ENCODE measurements around the gene CANX.
"Not testable (repeated sequence)": the region's sequence is repeated elsewhere in the genome, so short reads cannot be mapped to it uniquely, and the experiment has no call there.

Gene CANX, protein sequence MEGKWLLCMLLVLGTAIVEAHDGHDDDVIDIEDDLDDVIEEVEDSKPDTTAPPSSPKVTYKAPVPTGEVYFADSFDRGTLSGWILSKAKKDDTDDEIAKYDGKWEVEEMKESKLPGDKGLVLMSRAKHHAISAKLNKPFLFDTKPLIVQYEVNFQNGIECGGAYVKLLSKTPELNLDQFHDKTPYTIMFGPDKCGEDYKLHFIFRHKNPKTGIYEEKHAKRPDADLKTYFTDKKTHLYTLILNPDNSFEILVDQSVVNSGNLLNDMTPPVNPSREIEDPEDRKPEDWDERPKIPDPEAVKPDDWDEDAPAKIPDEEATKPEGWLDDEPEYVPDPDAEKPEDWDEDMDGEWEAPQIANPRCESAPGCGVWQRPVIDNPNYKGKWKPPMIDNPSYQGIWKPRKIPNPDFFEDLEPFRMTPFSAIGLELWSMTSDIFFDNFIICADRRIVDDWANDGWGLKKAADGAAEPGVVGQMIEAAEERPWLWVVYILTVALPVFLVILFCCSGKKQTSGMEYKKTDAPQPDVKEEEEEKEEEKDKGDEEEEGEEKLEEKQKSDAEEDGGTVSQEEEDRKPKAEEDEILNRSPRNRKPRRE

DNA sequence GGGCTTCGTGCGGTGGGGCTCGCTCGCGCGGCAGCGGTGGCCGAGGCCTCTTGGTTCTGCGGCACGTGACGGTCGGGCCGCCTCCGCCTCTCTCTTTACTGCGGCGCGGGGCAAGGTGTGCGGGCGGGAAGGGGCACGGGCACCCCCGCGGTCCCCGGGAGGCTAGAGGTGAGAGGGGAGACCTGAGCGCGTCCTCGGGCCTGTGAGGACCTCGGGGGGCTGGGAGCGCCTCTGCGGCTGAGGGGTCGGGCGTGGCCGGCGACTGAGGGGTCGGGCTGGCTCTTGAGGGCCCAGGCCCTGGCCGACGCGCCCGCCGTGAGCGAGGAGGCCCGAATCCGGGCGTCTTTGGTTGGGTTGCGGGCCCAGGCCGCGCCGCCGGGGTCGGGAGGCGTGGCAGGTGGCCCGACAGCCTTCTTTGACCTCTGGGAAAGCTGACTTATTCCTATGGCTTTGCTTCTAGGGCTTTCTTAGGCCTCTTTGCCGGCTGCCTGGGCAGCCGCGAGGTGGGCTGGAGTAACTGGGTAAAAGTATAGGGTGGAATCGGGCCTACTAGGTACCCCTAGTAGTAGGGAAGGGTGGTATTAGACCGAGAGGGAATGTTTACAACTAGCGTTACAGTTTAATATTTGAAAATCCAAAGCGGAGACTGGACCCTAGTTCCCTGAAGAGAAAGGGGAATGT lies at the start of gene CANX:
Gene CANX (plus strand): TSS at position 33 of the 681 bp plus-strand sequence. CDS start 6,715 bp downstream, outside the sequence.
- DNase-seq = no peak

DNA sequence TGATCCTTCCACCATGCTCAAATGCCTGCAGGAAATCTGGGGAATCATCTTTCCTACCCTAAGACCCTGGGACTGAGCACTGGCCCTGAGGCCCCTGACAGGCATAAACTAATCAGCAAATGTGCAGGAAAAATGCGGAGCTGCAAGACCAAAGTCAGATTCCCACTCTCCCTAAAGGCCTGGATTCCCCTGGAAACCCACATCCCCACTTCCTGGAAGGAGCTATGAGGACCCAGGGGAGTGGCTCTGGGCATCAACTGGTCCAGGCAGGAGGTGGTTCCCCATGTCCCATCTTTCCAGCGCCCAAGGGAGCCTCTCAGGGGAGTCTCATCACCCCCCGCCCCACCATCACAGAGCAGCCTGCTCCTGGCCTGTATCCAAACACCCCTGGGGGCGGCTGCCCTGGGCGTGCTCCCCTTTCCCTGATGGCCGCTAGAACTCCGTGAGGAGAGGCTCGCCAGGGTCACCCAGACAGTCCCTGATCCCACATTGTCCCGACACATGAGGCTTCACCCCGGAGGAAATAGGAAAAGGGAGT lies 49.5 kb upstream of the CANX start:
- not testable (repeated sequence) for DNase-seq

DNA sequence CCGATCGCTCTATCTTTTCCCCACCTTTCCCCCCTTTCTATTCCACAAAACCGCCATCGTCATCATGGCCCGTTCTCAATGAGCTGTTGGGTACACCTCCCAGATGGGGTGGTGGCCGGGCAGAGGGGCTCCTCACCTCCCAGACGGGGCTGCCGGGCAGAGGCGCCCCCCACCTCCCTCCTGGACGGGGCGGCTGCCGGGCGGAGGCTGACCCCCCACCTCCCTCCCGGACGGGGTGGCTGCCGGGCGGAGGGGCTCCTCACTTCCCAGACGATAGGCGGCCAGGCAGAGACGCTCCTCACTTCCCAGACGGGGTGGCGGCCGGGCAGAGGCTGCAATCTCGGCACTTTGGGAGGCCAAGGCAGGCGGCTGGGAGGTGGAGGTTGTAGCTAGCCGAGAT lies 48.5 kb upstream of the CANX start:
- not testable (repeated sequence) for DNase-seq

DNA sequence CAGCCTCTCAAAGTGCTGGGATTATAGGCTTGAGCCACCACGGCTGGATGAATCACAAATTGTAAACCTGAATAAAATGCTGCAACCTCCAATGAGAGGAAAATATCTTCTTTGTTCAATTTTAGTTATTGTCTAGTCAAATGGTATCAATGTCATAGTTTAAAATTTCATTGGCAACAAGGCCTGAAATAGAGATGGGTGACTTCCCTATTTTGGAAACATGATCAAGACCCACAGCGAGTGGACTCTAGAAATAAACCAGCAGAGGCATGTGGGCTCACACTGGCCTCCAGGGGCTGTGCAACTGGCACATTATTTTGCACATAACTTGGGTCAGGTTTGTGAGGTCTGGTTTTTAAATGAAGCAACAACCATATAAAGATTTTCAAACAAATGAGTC lies 45.6 kb upstream of the CANX start:
- peak; percentile 43 for DNase-seq

DNA sequence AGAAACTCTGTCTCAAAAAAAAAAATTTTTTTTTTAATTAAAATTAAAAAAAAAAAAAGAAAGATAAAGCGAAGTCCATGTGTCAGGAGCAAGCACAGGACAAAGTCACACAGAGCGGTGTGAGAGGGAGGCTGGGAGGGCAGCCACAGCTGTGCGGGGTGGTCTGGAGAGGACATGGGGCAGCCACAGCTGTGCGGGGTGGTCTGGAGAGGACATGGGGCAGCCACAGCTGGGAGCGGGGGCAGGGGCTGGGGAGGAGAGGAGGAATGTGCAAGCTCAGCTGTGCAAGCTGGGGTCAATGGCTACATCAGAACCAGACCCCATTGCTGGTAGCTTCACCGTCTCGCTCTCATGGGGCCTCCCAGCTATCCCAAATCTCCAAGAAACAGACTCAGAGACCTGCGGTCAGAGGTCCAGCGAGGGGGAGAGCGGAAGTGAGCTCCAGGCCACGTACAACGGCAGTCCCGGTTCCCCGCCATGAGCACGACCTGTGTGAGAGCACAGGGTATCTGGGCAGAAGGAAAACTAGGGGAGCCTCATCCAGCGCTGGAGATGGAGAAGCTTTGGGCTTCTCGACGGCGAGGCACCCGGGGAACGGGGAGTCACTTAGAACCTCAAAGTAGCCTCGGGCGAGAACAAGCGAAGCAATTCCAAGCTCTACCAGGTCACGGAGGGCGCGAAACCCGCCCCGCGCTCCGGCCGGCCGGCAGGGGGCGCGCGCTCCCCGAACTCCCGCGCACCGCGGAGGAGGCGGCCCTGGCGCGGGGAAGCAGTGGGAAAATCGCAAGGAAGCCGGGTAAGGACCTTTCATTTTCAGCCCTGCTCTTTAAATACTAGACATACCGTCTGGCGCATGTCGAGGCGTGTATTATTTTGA lies 41.2 kb upstream of the CANX start:
- DNase-seq = not testable (repeated sequence)

DNA sequence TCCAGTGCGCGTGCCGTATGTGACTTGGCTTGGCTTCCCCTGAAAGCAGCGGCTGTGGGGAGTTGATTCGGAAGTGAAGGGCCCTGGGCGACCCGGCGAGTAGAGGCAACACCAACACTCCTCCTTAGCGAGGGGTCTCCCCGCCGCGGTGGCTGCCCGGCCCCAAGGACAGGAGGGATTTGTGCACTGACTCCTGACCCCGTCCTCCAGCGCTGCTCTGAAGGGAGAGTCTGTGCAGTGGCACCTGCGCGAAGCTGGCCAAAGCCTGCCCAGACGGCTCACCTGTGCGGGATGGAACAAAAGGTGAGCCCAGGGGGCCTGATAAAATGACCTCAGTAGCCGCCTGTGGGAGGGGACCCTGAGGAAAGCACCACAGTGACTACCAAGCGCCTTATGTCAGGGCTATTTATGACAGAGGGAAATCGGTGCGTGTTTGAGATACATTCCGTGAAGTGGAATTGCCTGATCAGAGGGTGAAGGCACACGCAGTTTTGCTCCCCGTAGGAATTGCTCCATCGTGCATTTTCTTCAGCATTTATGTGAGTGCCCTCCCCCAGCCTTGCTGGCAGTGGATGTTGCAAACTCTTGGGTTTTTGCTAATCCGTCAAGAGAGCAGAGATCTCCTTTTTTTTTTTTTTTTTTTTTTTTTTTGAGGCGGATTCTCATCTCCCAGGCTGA lies 40.4 kb upstream of the CANX start:
- DNase-seq = peak; percentile 52

DNA sequence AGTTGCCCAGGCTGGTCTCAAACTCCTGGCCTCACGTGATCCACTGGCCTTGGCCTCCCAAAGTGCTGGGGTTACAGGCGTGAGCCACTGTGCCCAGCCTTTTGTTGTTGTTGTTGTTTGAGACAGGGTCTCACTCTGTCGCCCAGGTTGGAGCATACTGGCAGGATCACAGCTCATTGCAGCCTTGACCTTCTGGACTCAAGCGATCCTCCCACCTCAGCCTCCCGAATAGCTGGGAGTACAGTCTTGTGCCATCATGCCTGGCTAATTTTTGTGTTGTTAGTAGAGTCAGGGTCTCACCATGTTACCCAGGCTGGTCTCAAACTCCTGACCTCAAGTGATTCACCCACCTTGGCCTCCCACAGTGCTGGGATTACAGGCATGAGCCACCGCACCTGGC lies 37.1 kb upstream of the CANX start:
- not testable (repeated sequence) for DNase-seq

DNA sequence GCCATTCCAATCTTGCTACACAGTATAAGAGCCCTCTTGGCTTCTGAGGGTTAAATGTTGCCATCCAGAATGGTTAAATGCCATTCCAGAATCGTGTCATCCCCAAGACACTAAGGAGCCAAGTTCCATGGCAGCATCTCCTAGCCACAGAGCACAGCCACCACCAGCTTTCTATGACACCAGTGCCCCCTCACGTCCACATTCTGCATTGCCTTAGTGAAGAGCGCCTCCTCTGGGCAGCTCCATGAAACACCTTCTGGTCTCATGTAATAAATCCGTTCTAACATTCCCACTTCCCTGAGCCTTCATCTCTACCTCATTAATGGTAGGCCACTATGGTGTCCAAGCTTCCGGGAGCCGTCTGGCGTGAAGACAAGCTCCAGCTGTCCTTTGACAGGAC lies 30.4 kb upstream of the CANX start:
- peak; percentile 86 for DNase-seq

DNA sequence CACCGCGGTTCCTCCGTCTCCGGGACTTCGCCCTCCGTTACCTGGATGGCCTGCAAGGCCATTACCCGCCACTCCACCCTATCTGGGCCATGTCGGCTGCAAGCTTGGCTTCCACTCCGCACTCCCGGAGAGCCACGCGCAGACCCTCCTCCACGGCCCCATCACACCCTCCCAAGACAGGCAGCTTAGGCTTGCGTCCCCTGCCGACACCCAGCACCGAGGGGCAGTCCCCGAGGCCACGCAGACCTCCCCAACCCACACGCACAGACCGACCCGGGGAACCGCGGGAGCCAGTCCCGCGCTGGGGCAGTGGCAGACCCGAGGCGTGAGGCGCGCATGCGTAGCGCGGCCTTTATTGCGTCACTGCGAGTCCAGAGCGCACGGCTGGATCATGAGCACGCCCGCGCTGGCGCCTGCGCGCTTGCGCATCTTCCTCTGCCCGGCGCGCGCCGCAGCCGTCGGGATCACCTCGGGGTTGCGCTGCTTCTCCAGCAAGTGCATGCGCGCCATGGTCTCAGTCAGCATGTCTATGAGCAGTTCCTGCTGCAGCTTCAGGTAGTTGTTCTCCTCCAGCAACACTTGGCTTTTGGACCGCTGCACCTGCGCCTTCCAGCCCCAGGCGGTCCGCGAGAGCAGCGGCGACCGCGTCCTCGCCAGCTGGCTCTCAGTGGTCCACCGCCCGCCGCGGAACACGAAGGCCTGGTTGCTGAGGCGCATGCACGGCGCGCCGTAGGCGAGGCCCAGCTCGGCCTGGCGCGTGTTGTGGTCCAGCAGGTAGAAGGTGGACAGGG lies 20.3 kb upstream of the CANX start:
- peak; percentile 98 for DNase-seq

DNA sequence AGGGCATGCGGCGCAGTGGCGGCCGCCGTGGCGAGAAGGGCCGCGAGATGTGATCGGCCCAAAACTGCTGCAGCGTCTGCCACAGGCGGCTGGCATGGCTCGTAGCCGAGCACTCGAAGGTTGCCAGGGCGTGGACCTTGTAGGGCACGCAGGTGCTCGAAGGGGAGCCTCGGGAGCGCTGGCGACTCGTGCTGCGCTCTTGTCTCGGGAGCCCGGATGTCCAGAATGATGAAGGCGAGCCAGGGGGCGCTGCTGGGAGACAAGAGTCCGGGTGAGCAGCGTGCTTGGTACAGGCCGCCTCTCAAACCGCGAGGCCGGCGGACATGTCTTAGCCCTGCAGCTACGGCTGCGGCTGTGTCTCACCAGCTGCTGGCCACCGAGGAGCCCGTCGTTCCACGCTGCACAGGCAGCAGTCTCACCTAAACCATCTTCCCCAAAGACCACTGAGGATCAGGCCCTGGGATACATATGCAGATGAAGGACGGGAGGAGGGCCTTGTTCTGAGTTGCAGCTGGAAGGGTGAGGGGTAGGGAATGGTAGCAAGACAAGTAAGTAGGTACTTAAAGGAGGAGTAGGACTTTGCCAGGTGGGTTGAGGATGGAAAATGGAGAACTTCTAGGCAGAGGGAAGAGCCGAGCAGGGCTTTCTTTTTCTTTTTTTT lies 19.6 kb upstream of the CANX start:
- DNase-seq = peak; percentile 81

DNA sequence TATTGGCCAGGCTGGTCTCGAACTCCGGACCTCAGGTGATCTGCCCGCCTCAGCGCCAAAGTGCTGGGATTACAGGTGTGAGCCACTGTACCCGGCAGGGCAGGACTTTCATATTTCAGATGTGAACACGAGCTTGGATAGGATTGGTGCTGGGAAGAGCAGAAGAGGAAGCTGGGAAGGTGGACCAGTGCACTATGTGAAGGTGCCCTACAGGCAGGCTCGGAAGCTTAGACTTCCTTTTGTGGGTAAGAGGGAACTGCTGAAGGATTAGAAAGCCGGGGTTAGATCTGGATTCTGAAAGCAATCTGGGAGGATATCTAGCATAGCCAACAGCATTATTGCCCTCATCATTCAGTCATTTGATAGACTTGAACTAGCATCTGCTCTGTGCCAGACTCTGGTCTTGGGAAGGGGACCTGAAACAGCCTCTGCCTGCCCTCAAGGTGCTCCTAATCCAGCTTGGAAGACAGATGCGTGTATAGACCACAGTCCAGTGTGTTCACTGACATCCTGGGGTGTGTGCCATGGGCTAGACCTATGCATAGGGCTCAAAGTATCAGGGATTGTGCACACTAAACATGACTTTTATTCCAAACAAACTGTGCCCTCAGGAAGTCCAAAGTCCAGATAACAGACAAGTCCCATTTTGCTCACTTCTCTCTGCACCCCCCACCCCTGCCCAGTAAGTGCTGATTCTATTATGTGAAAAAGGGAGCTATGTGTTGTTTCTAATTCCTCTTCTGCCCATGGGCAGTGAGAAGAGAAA lies 18.6 kb upstream of the CANX start:
- peak; percentile 14 for DNase-seq

DNA sequence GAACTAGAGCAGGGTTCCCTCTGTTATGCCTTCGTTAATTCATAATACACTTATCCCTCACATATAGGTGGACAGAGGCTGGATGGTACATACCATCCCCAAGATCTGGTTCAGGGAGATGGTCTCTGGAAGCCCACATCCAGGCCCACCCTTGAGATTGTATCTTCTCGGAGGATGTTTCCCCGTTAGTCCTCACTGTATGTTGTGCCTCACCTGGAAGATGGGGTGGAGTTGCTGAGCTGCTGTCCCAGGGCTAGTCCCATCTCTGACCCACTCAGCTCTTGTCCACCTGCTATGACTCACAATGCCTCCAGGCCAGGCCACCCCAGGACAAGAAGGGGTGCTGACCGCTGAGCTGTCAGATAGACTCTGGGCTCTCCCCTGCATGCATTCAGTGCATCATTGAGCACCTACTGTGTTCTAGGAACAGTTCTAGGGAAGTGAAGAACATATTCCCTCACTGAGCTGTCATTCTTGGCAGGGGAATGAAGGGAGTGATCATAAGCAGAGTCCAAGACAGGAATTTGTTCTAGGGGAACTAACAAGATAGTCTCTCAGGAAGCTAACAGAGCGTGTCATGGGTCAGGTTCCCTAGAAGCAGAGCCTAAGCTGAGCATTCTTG lies 17.9 kb upstream of the CANX start, which contains the start of gene CBY3:
Gene CBY3 (minus strand): TSS at position 255 of the 622 bp plus-strand sequence. CDS start 116 bp downstream, at position 139.
- DNase-seq = no peak

DNA sequence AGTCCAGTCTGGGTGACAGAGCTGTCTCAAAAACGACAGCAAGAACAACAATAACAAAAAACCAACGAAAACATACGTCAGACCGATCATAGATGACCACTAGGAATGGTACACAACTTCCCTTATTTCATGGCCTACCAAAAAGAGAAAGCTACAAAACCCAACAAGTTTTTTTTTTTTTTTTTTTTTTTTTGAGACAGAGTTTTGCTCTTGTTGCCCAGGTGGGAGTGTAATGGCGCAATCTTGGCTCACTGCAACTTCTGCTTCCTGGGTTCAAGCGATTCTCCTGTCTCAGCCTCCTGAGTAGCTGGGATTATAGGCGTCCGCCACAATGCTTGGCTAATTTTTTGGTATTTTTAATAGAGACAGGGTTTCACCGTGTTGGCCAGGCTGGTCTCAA lies 9.6 kb upstream of the CANX start:
- DNase-seq = not testable (repeated sequence)

DNA sequence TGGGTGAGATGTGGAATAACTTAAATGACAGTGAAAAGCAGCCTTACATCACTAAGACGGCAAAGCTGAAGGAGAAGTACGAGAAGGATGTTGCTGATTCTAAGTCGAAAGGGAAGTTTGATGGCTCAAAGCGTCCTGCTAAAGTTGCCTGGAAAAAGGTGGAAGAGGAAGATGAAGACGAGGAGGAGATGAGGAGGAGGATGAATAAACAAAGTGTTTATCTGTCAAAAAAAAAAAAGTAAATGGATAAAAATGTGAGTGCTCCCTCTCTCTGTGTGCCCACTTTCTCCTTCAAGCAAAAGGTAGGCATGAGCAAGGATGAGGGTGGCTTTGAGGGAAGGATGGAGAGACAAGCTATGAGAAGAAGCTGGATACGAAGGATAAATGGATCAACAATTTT lies 4.2 kb upstream of the CANX start:
- DNase-seq = no peak

DNA sequence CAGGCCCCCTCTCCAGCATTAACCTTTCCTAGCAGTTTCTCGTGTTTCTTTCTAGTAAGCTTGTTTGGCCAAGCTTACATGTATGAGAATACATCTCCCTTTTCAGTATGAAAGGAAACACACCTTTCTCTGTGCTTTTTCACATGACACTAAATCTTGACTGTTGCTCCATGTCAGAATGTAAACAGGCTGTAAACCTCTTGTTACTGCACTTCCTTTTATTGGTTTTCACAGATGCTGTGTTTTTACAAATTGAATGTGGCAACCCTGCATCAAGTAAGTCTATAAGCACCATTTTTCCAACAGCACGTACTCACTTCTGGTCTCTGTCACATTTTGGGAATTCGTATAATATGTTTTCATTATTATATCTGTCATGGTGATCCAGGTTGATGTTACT lies 2.2 kb upstream of the CANX start:
- no peak for DNase-seq

DNA sequence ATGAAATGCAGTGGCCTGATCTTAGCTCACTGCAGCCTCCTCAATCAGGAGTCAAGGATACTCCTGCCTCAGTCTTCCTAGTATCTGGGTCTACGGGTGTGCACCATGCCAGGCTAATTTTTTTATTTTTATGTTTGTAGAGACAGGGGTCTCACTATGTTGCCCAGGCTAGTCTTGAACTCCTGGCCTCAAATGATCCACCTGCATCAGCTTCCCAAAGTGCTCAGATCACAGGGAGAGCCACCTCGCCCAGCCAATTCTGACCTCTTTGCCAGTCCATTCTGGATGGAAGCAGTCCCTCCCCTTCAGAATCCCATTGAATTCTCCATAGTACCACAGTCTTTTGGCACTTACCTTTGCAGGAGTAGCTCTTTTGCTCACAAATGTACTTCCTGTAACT lies 1.7 kb upstream of the CANX start:
- DNase-seq = no peak

DNA sequence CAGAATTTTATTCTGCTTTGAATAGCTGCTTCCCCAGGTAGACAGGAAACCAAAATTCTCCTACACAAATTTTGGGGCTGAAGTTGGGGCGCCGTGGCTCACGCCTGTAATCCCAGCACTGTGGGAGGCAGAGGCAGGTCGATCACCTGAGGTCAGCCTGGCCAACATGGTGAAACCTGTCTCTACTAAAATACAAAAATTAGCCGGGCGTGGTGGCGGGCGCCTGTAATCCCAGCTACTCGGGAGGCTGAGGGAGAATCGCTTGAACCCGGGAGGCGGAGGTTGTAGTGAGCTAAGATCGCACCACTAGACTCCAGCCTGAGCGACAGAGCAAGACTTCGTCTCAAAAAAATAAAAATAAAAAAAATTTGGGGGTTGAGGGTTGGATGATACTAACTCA lies 1.2 kb upstream of the CANX start:
- not testable (repeated sequence) for DNase-seq

DNA sequence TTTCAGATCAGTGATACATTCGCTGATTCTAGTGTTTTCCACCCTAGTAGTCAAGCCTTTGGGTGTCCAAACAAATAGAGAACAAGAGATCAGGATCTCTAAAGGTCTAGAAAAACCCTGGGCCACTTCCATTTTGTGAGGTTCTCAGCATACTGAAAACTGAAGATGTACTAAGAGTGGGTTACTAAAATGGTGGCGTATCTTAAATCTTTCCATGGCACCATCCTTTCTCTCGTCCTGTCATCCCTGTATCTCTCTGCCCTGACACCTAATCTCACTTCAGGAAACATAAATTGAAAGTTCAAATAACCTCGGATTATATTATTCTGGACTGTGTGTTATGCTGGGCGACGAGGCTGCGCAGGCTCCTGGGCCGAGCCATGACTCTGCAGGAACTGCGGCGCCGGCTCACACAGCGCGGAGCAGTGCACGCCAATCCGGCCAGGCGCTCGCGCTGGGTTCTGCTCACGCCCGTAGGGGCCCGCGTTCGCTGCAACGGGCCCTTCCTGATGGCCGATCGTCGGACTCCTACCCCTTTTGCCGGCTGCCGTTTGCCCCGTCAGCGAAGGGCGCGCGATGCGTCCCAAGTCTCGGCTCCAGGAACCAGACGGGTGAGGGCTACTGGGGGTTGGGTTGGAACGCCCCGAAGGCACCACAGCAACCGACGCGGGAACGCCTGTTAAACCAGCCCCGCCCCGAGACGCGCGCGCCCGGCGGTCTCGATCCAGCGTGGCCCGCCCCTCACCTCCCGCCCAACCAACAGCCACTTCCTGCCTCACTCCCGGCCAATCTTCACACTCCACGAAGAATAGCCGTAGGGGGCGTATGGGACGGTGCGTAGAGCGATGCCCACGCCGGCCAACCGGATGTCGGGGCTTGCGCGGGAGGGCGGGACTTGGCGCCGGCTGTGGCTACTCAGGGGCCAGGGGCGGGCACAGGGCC lies 503 bp upstream of the CANX start:
- DNase-seq = peak; percentile 99

Data from OCI-M1 (cell line).